Breast epithelium (tissue), 3 donors: ENCODE data around the gene BAG3.

Source experiments
- CTCF ChIP-seq, 3 donors: fragments of 450-650 bp; IDR thresholded peaks; one replicate each; pipeline ENCODE4 v1.5.1; 2016 to 2017; ENCODE audit warnings: antibody characterized with exemption in 3 of 3, mild to moderate bottlenecking in 3 of 3, moderate library complexity in 3 of 3
- POLR2A ChIP-seq: fragments of 450-650 bp; IDR thresholded peaks from one replicate; pipeline ENCODE4 v1.6.1; 2016; ENCODE audit warnings: antibody characterized with exemption, mild to moderate bottlenecking, moderate library complexity
- POLR2AphosphoS5 ChIP-seq, 3 donors: sonication (generic); formaldehyde crosslinking; IDR thresholded peaks; one replicate each; pipeline ENCODE4 v1.6.1; 2017; ENCODE audit warnings: antibody characterized with exemption in 3 of 3

GRCh38 chr10:119666709-119667004 lies 15.5 kb downstream of the BAG3 start:
- TF ChIP-seq CTCF (IDR thresholded peaks at IDR 0.05): no peak
- TF ChIP-seq POLR2A: no peak
- no peak for TF ChIP-seq POLR2AphosphoS5 (IDR thresholded peaks at IDR 0.05)
